DLD1 (cell line): ENCODE measurements around the gene GOLGA8O.
"Not testable (repeated sequence)": the region's sequence is repeated elsewhere in the genome, so short reads cannot be mapped to it uniquely, and the experiment has no call there.

Experiments
- in situ Hi-C: cut with HindIII; loops from 2 replicates; pipeline ENCODE4 v1.10.0; 2017; ENCODE audit warnings: low sequenced_read_pairs

The GOLGA8O gene

DNA sequence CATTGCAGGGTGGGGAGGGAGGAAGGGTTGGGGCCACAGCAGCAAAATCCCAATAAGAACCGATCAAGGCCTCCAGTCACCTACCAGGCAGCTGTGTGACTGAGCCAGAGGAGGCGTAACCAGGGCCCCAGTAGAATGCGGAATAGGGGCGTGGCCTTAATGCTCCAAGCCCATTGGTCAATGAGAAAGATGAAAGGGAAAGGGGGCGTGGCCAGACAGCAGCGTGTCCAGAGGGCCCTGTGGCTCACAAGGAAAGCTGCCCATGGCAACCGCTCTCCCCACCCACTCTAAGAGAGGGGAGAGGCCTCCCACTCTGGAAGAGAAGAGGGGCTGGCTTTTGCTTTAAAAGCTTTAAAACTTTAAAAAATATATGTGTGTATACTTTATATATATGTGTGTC, at the start of gene GOLGA8O:
GOLGA8O (minus strand) TSS at position 101 of the 400 bp plus-strand sequence; CDS start at position 3, 98 bp downstream.
- in situ Hi-C loops = not testable (repeated sequence)

- in situ Hi-C loops = not testable (repeated sequence)
Measured at GRCh38 chr15:32504152-32504811, 48.8 kb upstream of the GOLGA8O start.

DNA sequence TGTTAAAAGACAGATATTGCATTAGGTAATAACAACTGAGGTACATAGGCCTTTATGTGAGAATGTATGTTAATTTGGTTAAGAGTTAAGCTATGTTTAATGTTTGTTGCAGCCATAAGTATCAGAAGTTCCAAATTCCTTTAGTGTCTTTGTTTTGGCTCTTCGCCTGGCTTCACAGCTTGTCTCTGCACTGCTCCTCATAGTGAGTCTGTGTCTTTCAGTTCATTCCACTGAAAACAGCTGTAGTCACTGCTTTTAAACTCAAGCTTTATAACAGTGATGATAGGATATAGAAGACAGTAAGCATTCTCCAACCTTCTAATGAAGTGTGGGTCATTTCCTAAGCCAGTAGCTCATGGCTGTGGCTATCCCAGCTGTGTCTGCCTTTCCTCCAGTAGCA, 47.5 kb upstream of the GOLGA8O start:
- in situ Hi-C loops = not testable (repeated sequence)

- in situ Hi-C loops = not testable (repeated sequence)
Measured at GRCh38 chr15:32492768-32493167, 37.3 kb upstream of the GOLGA8O start.

DNA sequence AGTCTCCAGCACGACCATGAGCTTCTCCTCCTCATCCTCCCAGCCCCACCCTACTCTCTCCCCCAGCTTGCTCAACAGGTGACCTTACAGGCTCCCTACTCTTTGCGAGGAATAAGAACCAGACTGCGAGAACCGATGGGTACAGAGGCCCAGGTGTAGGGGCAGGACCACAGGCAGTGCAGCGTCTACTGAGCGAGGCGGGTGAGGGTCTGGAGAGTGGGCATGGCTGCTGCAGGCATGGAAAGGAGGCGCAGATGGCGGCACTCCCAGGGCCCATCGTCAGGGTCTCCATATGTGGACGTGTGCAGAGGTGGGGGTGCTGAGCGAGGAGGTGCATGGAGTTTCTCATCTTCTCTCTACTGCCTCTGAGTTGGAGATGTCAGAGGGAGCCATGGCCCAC, 31.0 kb upstream of the GOLGA8O start:
- in situ Hi-C loops = not testable (repeated sequence)

DNA sequence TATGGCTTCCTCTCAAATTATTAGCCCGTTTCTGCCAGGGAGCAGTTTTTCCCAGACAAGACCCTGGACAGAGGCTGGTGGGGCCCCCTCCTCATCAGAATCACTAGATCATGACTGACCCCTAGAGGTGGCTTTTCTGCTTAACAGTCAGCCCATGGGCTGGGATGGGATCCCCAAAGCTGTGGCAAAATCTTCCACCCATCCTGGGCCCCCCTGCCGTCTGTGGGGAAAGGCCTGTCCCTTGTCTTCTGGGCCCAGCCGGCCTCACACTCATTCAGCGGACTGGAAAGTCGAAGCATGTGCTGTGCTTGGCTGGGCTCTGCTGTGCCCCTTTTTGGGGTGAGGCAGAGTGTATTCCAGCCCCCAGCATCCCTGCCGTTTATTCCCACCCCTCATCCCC, 27.9 kb upstream of the GOLGA8O start:
- in situ Hi-C loops = not testable (repeated sequence)

DNA sequence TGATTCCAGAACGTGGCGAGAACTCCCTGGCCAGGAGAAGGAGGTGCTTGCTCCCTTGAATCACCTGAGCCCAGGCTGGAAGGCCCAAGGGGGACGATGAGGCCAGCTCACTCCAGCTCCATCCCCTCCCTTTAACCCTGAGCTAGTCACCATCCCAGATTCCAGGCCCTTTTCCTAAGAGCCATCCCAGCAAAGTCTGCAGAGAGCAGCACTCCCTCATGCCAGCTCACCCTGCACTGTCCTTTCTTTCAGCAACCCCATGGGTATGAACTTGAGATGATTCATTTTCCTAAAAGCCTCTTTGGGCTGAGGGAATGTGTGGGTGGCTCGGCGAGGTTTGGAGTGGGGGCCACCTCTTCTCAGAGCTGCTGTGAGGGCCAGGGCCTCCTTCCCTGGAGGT, 26.2 kb upstream of the GOLGA8O start:
- in situ Hi-C loops = not testable (repeated sequence)

DNA sequence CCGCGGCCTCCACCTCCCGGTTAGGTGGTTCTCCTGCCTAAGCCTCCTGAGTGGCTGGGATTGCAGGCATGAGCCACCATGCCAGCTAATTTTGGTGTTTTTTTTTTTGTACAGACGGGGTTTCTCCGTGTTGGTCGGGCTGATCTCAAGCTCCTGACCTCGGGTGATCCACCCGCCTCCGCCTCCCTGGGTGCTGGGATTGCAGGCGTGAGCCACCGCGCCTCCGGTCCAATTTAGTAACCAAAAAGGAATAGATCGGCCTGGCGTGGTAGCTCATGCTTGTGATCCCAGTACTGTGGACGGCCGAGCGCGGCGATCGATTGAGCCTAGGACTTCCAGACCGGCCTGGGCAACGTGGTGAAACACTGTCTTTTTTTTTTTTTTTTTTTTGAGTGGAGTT, 12.6 kb upstream of the GOLGA8O start:
- in situ Hi-C loops = not testable (repeated sequence)

- in situ Hi-C loops = not testable (repeated sequence)
Measured at GRCh38 chr15:32440445-32440977, 14.9 kb downstream of the GOLGA8O start.

- in situ Hi-C loops = not testable (repeated sequence)
Measured at GRCh38 chr15:32434102-32434963, 21.1 kb downstream of the GOLGA8O start.

DNA sequence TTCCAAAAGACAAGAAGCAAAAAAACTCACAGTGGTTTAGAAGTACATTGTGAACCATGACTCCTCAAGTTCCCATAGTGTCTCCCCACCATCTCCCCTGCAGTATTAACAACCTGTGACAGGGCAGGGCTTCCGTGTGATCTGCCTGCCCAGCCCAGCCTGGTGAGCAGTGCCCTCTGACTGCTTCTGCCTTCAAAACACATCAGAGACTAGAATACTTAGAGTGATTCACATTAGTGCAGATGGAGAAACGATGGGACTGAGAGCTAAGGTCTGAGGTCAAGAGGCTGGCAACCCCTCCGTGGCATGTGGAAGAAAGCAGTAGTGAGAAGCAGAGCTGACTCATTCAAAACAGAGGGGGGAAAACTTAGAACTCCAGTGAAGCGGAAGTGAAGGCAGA, 27.8 kb downstream of the GOLGA8O start:
- in situ Hi-C loops = not testable (repeated sequence)

DNA sequence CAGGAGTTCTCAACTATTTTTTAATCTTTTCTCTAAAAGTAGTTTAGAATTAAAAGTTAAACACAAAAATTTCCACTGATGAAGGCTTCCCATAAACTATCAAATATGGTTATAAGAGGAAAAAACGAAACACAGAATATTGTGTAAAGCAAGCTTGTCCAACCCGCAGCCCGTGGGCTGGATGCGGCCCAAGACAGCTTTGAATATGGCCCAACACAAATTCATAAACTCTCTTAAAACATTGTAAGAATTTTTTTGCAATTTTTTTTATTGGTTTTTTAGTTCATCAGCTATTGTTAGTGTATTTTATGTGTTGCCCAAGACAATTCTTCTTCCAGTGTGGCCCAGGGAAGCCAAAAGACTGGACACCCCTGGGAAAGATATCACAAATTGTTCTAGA, 28.9 kb downstream of the GOLGA8O start:
- in situ Hi-C loops = not testable (repeated sequence)

DNA sequence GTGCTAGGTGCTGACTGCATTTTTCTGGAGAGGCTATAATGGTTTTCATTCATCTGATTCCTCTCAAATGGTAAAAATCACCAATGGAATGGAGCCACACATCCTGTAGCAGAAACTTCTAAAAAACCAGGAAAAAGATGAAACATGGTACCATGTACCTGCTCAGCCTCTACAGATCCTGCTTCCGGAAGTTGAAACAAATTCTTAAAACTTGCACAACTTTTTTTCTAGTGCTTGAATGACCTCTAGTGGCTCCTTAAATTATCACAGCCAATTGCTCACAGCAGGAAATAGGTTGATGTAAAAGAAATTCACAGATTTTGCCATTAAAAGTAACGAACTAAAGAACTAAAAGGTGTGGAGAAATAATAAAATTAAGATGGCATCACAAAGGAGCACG, 47.5 kb downstream of the GOLGA8O start:
- in situ Hi-C loops = not testable (repeated sequence)

- in situ Hi-C loops = not testable (repeated sequence)
Measured at GRCh38 chr15:32403192-32403591, 52.2 kb downstream of the GOLGA8O start, which contains the start of gene GOLGA8K. Gene GOLGA8K, minus strand, starts transcription at chr15:32403292. Its CDS starts 98 bp downstream, at chr15:32403194.

- in situ Hi-C loops = not testable (repeated sequence)
Measured at GRCh38 chr15:32396522-32396921, 58.9 kb downstream of the GOLGA8O start.
